Renal pelvis (tissue), 4 donors: ENCODE measurements around the gene ANKRD6. TPM values are rescaled to one million over a fixed set of nuclear protein-coding genes. Genes with fewer than 3 reads are reported as not detected.

Experiments used
- DNase-seq: peaks from one replicate; pipeline ENCODE4 v3.0.0-alpha.2; 2013
- polyA plus RNA-seq, 3 donors: library from polyadenylated mRNA; unstranded; fragments of 120-200 nt; gene quantifications; one replicate each; pipeline ENCODE4 v1.2.1, GENCODE V29; 2013; ENCODE audit not compliant: insufficient read length in 3 of 3

The ANKRD6 gene
- polyA plus RNA-seq, 3 donors: 24.4 to 38.0 (median 35.9) TPM

DNA sequence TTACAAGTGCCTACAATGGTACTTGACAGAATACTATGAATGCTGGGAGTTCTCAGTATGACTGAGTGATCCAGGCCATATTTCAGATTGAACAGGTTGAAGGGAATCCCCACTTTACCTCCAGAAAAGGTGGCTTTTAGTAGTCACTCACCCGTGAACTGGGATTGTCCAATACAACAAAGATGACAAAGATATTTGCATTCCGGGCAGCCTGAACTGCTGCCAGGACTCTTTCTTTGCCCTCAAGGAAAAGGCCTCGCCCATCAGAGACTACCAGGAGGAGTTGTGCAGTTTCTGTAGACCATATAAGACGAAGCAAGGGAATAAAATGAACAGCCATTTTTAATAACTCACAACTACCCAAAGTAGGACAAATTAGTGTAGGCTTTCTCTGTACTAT is 211.9 kb downstream of the ANKRD6 start:
- no peak for DNase-seq

DNA sequence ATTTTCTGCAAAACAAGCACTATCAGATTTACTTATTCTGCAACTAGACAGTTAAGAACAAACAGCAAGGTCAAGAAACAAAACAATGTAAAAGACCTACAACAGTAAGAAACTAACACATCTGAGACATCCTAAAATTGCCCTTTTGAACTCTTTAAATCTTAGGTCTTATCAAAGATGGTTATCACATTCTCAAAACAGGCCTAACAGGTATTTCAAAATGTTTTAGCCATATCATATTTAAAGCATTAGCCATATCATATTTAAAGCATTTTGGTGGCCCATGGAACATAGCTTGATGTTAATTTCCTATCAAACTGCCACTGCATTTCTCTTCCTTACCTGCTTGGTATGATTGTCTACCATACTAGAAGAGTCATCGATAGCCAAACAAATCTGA is 216.7 kb downstream of the ANKRD6 start:
- DNase-seq: no peak

DNA sequence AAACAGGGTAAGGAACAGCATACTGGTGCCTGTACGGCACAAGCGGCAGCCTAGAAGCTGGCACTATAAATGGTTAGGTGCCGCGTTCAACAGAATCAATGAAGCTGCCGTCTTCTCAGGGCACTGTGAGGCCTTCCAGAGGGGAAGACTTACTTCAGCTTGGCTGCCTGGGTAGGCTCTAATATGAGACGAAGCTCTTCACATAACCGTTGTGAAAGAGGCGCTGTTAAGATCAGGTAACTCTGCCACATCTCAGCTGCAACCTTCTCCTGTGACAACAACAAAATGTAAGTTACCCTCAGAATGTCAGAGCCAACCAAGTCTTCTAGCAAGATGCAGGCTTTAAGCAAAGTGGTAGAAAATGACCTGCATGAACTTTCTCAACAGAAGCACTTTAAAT is 217.6 kb downstream of the ANKRD6 start:
- no peak for DNase-seq

GRCh38 chr6:89655122-89655521 is 222.2 kb downstream of the ANKRD6 start:
- DNase-seq: no peak

GRCh38 chr6:89657445-89658158 is 224.7 kb downstream of the ANKRD6 start:
- DNase-seq: no peak

DNA sequence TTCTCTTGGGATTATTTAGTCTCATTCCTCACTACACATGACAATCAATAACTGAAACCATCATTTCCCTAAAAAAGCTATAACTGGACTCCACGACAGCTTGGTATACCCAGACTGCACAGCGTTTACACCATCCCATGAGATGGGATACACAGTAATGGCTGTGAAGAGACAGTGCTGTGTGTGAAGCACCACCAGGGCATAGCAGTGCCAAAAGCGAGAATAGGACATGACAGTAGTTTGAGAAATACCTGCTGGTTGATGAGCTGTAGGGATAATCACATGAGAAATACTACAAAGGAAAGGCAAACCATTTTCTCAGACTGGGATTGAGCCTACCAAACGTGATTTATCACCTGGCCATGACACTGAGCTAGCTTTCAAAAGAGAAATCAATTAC is 228.0 kb downstream of the ANKRD6 start:
- no peak for DNase-seq

DNA sequence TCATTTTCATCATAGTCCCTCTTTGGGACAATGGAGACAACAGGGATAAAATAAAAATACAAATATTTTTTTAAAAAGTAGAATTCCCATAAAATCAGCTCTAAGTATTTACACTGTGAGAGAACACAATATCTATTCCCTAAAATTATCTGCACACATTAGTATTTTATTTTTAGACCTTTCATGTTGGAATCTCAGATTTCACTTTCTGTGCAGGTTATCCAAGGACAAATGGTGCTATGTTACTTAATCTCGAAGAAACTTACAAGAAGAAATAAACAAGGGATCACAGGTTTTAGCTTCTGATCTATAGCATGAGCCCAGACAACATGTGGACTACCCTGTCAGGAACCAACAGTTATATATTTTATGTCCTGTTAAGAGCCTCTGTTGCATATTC is 228.6 kb downstream of the ANKRD6 start:
- no peak for DNase-seq

DNA sequence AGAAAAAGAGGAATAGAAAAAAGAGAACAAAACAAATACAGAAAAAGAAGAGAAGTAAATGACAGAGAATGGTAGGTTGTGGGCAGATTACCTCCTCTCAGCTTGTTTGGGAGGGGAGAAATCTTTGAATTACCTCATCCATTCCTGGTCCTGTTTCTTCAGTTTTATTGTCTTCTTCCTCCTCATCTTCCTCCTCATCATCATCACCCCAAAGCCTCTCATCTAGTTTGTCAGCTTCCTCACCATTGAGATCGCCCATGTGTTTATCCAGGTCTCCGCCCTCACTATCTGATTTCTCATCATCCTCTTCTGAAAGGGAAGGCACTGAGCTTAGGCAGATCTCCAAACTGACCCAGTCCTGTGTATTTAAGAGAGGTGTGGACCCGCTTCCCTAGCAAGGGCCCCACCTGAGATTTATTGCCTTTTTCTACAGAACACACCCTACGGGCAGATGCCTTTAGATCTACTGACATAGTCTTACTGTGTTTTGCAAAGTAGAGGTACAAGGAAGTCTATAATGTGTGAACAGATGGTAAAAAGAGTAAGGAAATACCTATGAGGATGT is 229.8 kb downstream of the ANKRD6 start:
- no peak for DNase-seq

DNA sequence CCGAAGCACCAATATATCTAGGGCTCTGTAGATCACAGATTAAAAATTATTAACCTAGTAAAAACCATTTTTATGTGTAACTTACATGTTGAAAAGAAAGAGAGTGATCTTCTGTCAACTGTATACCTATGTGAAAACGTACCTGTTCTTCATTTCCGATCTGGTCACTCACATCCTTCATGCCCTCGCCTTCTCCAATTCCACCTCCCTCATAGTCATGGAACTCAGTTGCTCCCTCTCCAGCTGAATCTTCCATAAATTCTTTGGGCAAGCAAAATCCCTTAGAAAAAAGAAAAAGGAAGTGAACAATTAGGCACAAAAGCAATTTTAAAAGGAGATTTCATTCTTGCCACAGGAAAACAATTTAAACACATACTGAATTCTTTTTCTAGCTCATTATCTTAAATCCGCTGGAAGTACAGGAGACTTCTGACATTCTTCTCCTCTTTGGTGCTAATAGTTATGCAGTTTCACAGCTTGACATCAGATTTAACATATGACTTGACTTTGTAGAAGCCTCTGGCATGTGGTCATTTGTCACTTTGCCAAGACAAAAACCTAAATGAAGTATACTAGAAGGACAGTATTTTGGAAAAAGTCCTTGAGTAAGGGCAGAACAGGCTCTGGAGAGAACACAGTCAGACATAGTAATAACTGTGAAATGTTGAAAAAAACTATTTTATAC is 235.1 kb downstream of the ANKRD6 start:
- DNase-seq: no peak

GRCh38 chr6:89669002-89669401 is 236.1 kb downstream of the ANKRD6 start:
- DNase-seq: no peak

DNA sequence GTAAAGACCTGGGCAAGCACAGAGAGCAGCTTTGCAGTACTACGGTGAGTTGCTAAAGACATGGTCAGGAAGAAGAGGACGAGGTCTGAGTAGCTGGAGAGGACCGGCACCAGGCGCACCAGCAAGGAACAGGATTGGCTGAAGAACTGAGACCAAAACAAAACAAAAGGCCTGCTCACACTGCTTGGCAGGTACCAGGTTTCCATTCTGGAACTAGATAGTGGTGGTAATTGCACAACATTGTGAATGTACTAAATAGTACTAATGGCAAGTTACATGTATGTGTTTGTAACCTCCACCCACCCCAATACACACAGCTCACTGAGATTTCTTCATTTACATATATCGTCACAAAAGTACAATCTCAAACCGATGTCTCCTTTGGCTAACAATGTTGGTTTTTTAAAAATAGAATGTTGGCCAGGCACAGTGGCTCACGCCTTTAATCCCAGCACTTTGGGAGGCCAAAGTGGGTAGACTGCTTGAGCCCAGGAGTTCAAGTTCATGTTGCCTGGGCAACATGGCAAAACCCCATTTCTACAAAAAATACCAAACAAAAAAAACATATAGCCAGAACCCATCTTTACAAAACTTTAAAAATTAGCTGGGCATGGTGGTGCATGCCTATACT is 238.1 kb downstream of the ANKRD6 start:
- no peak for DNase-seq

DNA sequence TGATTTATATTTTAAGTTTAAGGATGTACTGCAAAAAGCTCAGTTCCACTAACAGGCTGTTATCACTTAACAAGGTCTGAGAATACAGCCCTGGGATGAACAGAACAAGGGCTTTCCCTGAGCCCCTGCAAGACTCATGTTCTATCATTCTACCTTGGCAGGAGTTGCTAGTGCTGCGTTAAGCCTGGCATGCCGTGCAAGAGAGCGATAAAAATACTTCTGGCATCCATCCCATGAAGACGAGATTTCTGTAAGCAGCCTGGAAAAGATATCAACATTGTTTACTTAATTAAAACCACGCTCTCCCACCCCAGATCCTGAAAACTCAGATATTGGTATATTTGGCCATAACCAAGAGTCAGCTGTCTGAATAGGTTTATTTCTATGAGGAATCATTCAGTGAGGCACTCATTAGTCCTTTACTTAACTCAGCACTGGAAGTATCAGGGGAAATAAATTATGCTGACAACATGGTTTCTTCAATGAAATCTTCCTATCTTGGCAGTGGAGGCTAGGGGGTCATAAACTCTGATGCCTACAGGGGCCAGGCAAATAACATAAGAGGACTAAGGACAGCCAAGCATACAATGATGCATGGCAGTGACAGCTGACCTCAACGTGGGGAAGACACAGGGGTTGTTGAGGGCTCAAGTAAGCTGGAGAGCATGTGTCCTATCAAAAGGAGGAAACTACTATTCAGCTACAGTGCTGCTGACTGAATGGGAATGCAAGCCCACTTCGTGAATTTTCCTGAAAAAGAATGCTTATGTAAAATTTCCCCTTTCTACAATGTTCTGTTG is 243.2 kb downstream of the ANKRD6 start:
- no peak for DNase-seq

DNA sequence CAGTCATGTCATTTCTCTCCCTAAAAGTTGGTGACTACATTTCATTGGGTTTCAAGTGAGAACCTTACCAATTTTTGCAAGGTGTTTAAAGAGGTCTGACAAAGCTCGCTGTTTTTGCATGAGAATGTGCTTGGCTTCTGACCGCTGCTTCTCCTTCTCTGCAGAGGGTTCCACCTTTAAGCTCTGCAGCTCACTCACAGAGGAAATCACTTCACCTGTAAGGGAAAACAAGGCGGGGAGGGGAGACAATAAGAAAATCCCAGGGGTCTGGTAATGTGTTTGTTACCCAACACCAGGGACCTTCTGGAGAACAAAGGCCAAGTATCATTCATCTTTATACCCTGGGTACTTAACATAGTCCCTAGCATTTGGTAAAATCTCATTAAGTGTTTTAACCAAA is 245.6 kb downstream of the ANKRD6 start:
- DNase-seq: no peak

DNA sequence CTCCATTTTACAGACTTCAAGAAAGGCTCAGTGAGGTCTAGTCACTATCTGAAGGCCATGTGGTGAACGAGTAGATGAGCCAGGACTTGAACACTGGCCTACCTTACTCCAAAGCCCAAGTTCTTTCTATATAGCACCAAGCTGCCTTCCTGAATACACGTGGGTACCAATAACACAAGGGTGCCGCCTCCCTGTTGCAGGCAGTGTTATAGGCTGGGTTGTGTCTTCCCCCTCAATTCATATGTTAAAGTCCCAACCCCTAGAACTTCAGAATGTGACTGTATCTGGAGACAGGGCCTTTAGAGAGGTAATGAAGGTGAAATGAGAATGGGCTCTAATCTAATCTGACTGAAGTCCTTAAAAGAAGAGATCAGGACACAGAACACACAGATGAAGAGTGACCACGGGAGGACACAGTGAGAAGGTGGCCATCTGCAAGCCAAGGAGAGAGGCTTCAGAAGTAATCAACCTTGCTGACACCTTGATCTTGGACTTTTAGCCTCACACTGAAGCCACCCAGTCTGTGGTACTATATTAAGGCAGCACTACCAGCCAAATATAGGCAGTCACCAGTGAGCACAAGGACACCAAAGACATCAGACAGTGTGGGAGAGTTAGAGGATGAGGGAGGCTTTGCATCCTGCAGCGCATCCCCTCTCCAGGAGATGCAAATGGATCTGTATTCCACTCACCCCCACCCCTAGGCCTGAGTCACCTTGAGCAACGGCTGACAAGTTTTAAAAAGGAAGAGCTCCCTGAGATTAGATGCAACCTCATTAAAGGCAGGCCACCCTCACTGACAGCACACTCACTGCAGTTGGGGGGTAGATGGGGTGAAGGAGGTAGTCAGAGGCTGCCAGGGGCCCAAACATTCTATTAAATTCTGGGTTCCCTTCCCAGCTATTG is 246.5 kb downstream of the ANKRD6 start:
- DNase-seq: no peak

GRCh38 chr6:89680150-89680549 is 247.2 kb downstream of the ANKRD6 start:
- no peak for DNase-seq

DNA sequence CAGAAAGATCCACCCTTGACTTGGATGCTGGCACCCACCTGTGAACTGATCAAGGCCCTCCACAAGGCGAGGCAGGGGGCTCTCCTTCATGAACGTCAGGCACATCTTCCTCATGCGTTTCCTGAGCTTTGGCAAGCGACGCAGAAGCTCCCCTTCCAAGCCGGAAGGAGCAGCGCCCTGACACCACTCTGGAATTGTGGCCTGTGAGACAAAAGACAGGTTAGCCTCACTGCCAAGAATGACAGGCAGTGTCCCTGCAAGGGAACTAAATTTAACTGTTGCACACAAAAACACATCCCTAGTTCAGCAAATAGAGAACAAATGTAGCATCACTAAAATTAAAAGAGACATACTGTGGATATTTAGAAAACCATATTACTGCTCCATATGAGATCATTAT is 247.6 kb downstream of the ANKRD6 start:
- no peak for DNase-seq

- no peak for DNase-seq
Measured at GRCh38 chr6:89681983-89682564, 249.1 kb downstream of the ANKRD6 start.

DNA sequence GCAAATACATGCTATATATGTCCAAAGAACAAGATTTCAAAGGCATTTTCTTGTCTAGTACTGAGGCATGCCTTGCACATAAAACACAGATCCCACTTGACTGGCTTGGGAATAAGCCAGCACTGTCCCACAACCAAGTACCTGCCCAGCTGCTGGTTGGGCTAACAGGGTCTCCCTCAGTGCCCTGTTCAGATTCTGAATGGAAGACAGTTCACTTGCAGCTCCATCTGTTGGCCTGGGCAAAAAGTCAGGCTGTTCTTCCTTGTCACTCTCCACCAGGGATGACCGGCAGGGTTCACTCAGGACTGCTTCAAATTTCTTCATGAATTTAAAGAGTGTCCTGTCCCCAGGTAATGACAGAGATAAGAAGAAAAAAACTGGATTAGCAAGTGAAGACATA is 250.0 kb downstream of the ANKRD6 start:
- no peak for DNase-seq
